Measurements from ENCODE around the gene MET. TPM values are rescaled to one million over a fixed set of nuclear protein-coding genes. Genes with fewer than 3 reads are reported as not detected.

Gene MET
- total and polyA plus RNA-seq, 2 of the 8 experiments (the other 6 are each of a cell fraction or from before 2014, with no cell fraction given), result 3.5 to 12.9 TPM

DNA sequence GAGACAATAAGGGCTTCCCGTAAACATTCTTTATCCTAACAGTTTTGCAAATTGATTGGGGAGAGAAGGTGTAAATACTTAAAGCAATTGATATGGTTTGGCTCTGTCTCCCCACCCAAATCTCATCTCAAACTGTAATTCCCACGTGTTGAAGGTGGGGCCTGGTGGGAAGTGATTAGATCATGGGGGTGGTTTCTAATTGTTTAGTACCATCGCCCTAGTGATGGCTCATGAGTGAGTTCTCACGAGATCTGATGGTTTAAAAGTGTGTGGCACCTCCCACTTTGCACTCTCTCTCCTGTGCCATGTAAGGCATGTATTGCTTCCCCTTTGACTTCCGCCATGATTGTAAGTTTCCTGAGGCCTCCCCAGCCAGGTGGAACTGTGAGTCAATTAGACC lies 168.3 kb downstream of the MET start:
- Histone ChIP-seq H3K23me2 (ENCODE audit: low read depth, low read length) (no peaks in the 10 kb centered on the region), H3K23ac (ENCODE audit: insufficient read length) (no peak overlapping the region), H3K4me2 (ENCODE audit: insufficient read depth in 1 of 2, low read depth in 2 of 2, low read length in 2 of 2) (no peak overlapping the region), H2BK120ac (replicated peaks; ENCODE audit: low read depth, low read length) (no peak overlapping the region), H3K79me2 (ENCODE audit: control insufficient read depth in 1 of 2, insufficient read depth in 2 of 2, low read length in 2 of 2) (no peaks in the 10 kb centered on the region), H3K4ac (replicated peaks; ENCODE audit: insufficient read length, low read depth, low read length) (no peak overlapping the region), H2BK12ac (ENCODE audit: low read depth, low read length) (no peak overlapping the region), H2BK20ac (ENCODE audit: low read length) (no peak overlapping the region), H3K36me3 (ENCODE audit: control insufficient read depth in 2 of 4, insufficient read depth in 4 of 4, low read length in 3 of 4) (no peaks in the 10 kb centered on the region), H3K4me3 (ENCODE audit: extremely low read depth in 1 of 4, insufficient read depth in 2 of 4, low read depth in 3 of 4, low read length in 4 of 4) (no peak overlapping the region), H4K5ac (ENCODE audit: insufficient read length, low read depth, low read length) (no peak overlapping the region), H2AFZ (ENCODE audit: low read length) (no peak overlapping the region), H3K27ac (ENCODE audit: low read depth, low read length) (no peak overlapping the region), H3K4me1 (replicated peaks in 1 of 4; ENCODE audit: control insufficient read depth in 3 of 4, insufficient read depth in 4 of 4, low read length in 3 of 4) (no peaks in the 10 kb centered on the region), H3K18ac (ENCODE audit: extremely low read depth, low read length) (no peak overlapping the region), H4K91ac (replicated peaks; ENCODE audit: insufficient read length, low read length) (no peak overlapping the region), H3K14ac (ENCODE audit: insufficient read length) (no peak overlapping the region), H3K79me1 (ENCODE audit: low read depth, low read length) (no peaks in the 10 kb centered on the region), H3K9ac (replicated peaks in 1 of 4; ENCODE audit: extremely low read depth in 1 of 4, low read depth in 3 of 4, low read length in 3 of 4) (no peak overlapping the region), H3K56ac (replicated peaks; ENCODE audit: insufficient read length, low read depth, low read length) (no peak overlapping the region), H2AK5ac (ENCODE audit: low read depth, low read length) (no peak overlapping the region), H3K9me3 (ENCODE audit: insufficient read depth in 2 of 2, low read depth in 1 of 2, low read length in 1 of 2) (no peaks in the 10 kb centered on the region), H4K8ac (ENCODE audit: extremely low read depth, insufficient read depth, low read length) (no peak overlapping the region), H2BK15ac (ENCODE audit: low read length) (no peak overlapping the region), H3K27me3 (replicated peaks in 1 of 4; ENCODE audit: control insufficient read depth in 3 of 4, extremely low read depth in 1 of 4, insufficient read depth in 3 of 4, low read length in 3 of 4) (no peaks in the 10 kb centered on the region), H2BK5ac (ENCODE audit: low read depth, low read length) (no peak overlapping the region), H4K20me1 (replicated peaks in 1 of 2; ENCODE audit: control insufficient read depth in 1 of 2, insufficient read depth in 2 of 2, low read length in 2 of 2) (no peaks in the 10 kb centered on the region)
- FAIRE-seq (no peak), DNase-seq (ENCODE audit: low read depth in 1 of 2, low spot score in 2 of 2) (no peak)
- WGBS, 2 experiments (ENCODE audit: extremely low coverage in 1 of 2, insufficient coverage in 1 of 2, insufficient read length in 1 of 2, insufficient replicate concordance in 2 of 2, low coverage in 1 of 2, low lambda C conversion rate in 2 of 2, missing lambda C conversion rate in 1 of 2), result 65% methylated on average over 5 of the region's 5 CpGs; no CpG with 5 or more reads in 1 of the 2 experiments
- POLR2A ChIA-PET (ENCODE audit: partially characterized antibody), result no interaction called here
- CTCF ChIA-PET (ENCODE audit: partially characterized antibody), result interaction anchor here (0.7 to 1.0 kb wide), 2 partner anchors 9 to 15 kb away, joined by 3 read pairs; no protein-coding TSS in a partner anchor
- no peak for TF ChIP-seq RBBP5 (IDR thresholded peaks at IDR 0.05; ENCODE audit: borderline replicate concordance, low read depth, low read length)
- no peak for TF ChIP-seq SUZ12 (IDR thresholded peaks at IDR 0.05; ENCODE audit: low read length)
- no peak for TF ChIP-seq RNF2 (IDR thresholded peaks at IDR 0.05; ENCODE audit: borderline replicate concordance, low read depth, low read length, missing control alignments, poor library complexity, severe bottlenecking)
- no peak for TF ChIP-seq TAF7 (optimal IDR thresholded peaks at IDR 0.05; ENCODE audit: borderline replicate concordance, low read depth, low read length)
- TF ChIP-seq EZH2 (IDR thresholded peaks at IDR 0.05; ENCODE audit: low read depth, low read length, severe bottlenecking), result no peak
- TF ChIP-seq, protein P1, sequence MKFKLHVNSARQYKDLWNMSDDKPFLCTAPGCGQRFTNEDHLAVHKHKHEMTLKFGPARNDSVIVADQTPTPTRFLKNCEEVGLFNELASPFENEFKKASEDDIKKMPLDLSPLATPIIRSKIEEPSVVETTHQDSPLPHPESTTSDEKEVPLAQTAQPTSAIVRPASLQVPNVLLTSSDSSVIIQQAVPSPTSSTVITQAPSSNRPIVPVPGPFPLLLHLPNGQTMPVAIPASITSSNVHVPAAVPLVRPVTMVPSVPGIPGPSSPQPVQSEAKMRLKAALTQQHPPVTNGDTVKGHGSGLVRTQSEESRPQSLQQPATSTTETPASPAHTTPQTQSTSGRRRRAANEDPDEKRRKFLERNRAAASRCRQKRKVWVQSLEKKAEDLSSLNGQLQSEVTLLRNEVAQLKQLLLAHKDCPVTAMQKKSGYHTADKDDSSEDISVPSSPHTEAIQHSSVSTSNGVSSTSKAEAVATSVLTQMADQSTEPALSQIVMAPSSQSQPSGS (IDR thresholded peaks at IDR 0.05; ENCODE audit: low read length), result no peak
- TF ChIP-seq SIRT6 (IDR thresholded peaks at IDR 0.05; ENCODE audit: low read length), result no peak
- TF ChIP-seq HDAC2 (IDR thresholded peaks at IDR 0.05; ENCODE audit: borderline replicate concordance in 1 of 2, low read depth in 2 of 2, low read length in 2 of 2), result no peak
- TF ChIP-seq PHF8 (conservative IDR thresholded peaks at IDR 0.05; ENCODE audit: low read depth, low read length), result no peak
- TF ChIP-seq RAD21 (IDR thresholded peaks at IDR 0.05 in 1 of 2, conservative IDR thresholded peaks at IDR 0.05 in 1 of 2; ENCODE audit: low read depth in 2 of 2, low read length in 2 of 2), result no peak
- no peak for TF ChIP-seq POU5F1 (IDR thresholded peaks at IDR 0.05; ENCODE audit: low read depth, low read length)
